CMK (cell line): ENCODE results near the gene JPH3.

Experiments
- DNase-seq: peaks from one replicate; pipeline ENCODE4 v3.0.0-alpha.2; 2010; ENCODE audit warnings: low read depth

JPH3 gene

GRCh38 chr16:87681981-87682570, 79.8 kb downstream of the JPH3 start:
- no peak for DNase-seq

- DNase-seq: no peak
Observed at GRCh38 chr16:87682852-87683399, 80.6 kb downstream of the JPH3 start.

GRCh38 chr16:87684106-87684677, 81.9 kb downstream of the JPH3 start:
- no peak for DNase-seq

GRCh38 chr16:87684711-87685404, 82.5 kb downstream of the JPH3 start:
- no peak for DNase-seq

GRCh38 chr16:87685405-87685755, 83.1 kb downstream of the JPH3 start:
- no peak for DNase-seq

GRCh38 chr16:87685766-87686165, 83.5 kb downstream of the JPH3 start:
- no peak for DNase-seq

GRCh38 chr16:87686697-87687096, 84.4 kb downstream of the JPH3 start:
- no peak for DNase-seq

GRCh38 chr16:87687126-87687910, 85.0 kb downstream of the JPH3 start:
- no peak for DNase-seq

GRCh38 chr16:87687998-87688529, 85.8 kb downstream of the JPH3 start:
- DNase-seq: no peak

GRCh38 chr16:87688876-87689815, 86.8 kb downstream of the JPH3 start:
- no peak for DNase-seq

GRCh38 chr16:87689956-87690465, 87.7 kb downstream of the JPH3 start:
- no peak for DNase-seq

- DNase-seq: no peak
Observed at GRCh38 chr16:87690911-87691685, 88.8 kb downstream of the JPH3 start.

GRCh38 chr16:87691686-87692079, 89.4 kb downstream of the JPH3 start:
- DNase-seq: no peak

- DNase-seq: no peak
Observed at GRCh38 chr16:87692176-87692575, 89.9 kb downstream of the JPH3 start.

- no peak for DNase-seq
Observed at GRCh38 chr16:87692756-87693155, 90.4 kb downstream of the JPH3 start.

GRCh38 chr16:87693827-87694226, 91.5 kb downstream of the JPH3 start:
- DNase-seq: no peak

GRCh38 chr16:87694441-87695125, 92.3 kb downstream of the JPH3 start:
- no peak for DNase-seq

- DNase-seq: no peak
Observed at GRCh38 chr16:87695534-87695933, 93.2 kb downstream of the JPH3 start.

GRCh38 chr16:87696726-87697125, 94.4 kb downstream of the JPH3 start:
- DNase-seq: no peak

GRCh38 chr16:87697256-87697655, 94.9 kb downstream of the JPH3 start:
- no peak for DNase-seq
